Activated B cell treated with CpG ODN at 0.5 μM for 24 hours (primary cell): Measurements from ENCODE around the gene DNHD1. TPM values are rescaled to one million over a fixed set of nuclear protein-coding genes. Genes with fewer than 3 reads are reported as not detected.

Source experiments
- ATAC-seq: fragments of 200-7000 bp; cut with Tn5 transposase; one replicate; pipeline ENCODE4 v1.10.0; 2021; ENCODE audit warnings: low read depth, mild to moderate bottlenecking, moderate library complexity
- CTCF ChIA-PET: fragments of 350-600 bp; sonication (Branson Sonifier 250); formaldehyde crosslinking; loops from one replicate; lab custom pipeline; 2021; ENCODE audit warnings: antibody characterized with exemption; lab: Charles Lee
- POLR2A ChIA-PET: fragments of 350-600 bp; sonication (Branson Sonifier 250); formaldehyde crosslinking; loops from one replicate; lab custom pipeline; 2021; ENCODE audit warnings: antibody characterized with exemption; lab: Charles Lee
- DNase-seq: peaks from one replicate; pipeline ENCODE4 v3.0.0; 2022
- H3K27ac Mint-ChIP-seq: one replicate; pipeline ENCODE4 v1.8.0; 2020; ENCODE audit warnings: mixed read lengths
- H3K27me3 Mint-ChIP-seq: one replicate; pipeline ENCODE4 v1.8.0; 2021; ENCODE audit warnings: mixed read lengths
- H3K36me3 Mint-ChIP-seq: one replicate; pipeline ENCODE4 v1.8.0; 2021; ENCODE audit warnings: low read depth, mixed read lengths
- H3K4me1 Mint-ChIP-seq: one replicate; pipeline ENCODE4 v1.8.0; 2021; ENCODE audit warnings: mixed read lengths
- H3K4me3 Mint-ChIP-seq: one replicate; pipeline ENCODE4 v1.8.0; 2020; ENCODE audit warnings: mild to moderate bottlenecking, mixed read lengths
- H3K9me3 Mint-ChIP-seq: one replicate; pipeline ENCODE4 v1.8.0; 2020; ENCODE audit warnings: mixed read lengths
- intact Hi-C: fragments of 100-400 bp; cut with micrococcal nuclease; formaldehyde crosslinking; loops from one replicate; pipeline ENCODE4 v1.15.1; 2024
- total RNA-seq: library from RNA; stranded (reverse); gene quantifications from 2 replicates; pipeline ENCODE4 v1.2.3, GENCODE V29; 2022
- TF ChIP-seq, protein P1 (sequence below): fragments of 200-600 bp; IDR thresholded peaks from one replicate; pipeline ENCODE4 v1.8.0; 2022; ENCODE audit warnings: antibody characterized with exemption, mild to moderate bottlenecking

DNHD1 gene
- total RNA-seq, 1 donor from 2014 or later = 42.6 TPM

DNA sequence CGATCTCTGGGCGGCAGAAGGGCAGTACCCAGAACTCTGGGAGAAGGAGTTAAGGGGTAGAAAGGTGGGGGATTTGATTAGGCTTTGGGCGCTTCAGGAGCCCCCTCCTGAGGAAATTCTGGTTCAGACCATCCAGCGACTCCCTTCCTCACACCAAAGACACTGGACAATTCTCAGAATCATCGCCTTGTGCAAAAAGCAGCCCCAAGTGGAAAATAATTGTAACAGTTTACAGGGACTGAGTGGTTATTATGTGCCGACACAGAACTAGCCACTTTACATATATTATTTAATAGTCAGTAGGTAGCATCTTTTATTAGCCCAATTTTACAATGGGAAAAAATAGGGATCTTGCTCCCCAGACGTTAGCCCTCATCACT is 22.7 kb upstream of the DNHD1 start:
- H3K9me3 Mint-ChIP-seq = no peaks in the 10 kb centered on the region
- intact Hi-C loops = loop anchor here (1.0 to 10.0 kb wide), 3 partner anchors 84 to 1038 kb away; partner anchors contain the start of genes PPFIBP2, SMPD1 and TRIM34
- ATAC-seq = no peak
- peaks cover 25% of the 10 kb centered on the region for H3K36me3 Mint-ChIP-seq
- H3K27ac Mint-ChIP-seq = peak overlapping the region; percentile 77
- TF ChIP-seq, protein P1, sequence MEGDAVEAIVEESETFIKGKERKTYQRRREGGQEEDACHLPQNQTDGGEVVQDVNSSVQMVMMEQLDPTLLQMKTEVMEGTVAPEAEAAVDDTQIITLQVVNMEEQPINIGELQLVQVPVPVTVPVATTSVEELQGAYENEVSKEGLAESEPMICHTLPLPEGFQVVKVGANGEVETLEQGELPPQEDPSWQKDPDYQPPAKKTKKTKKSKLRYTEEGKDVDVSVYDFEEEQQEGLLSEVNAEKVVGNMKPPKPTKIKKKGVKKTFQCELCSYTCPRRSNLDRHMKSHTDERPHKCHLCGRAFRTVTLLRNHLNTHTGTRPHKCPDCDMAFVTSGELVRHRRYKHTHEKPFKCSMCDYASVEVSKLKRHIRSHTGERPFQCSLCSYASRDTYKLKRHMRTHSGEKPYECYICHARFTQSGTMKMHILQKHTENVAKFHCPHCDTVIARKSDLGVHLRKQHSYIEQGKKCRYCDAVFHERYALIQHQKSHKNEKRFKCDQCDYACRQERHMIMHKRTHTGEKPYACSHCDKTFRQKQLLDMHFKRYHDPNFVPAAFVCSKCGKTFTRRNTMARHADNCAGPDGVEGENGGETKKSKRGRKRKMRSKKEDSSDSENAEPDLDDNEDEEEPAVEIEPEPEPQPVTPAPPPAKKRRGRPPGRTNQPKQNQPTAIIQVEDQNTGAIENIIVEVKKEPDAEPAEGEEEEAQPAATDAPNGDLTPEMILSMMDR = no peak
- H3K4me3 Mint-ChIP-seq = peak overlapping the region; percentile 86
- ChIA-PET CTCF (interaction anchor here (1.2 kb wide), 2 partner anchors 31 to 95 kb away, joined by 3 to 5 read pairs; no protein-coding TSS in a partner anchor), POLR2A (interaction anchor here (1.0 to 2.1 kb wide), 3 partner anchors 56 to 137 kb away, joined by 3 to 10 read pairs (median 4); partner anchors contain the start of genes APBB1, SMPD1 and TAF10)
- H3K4me1 Mint-ChIP-seq = peaks cover 20% of the 10 kb centered on the region
- no peaks in the 10 kb centered on the region for H3K27me3 Mint-ChIP-seq
- DNase-seq = no peak

DNA sequence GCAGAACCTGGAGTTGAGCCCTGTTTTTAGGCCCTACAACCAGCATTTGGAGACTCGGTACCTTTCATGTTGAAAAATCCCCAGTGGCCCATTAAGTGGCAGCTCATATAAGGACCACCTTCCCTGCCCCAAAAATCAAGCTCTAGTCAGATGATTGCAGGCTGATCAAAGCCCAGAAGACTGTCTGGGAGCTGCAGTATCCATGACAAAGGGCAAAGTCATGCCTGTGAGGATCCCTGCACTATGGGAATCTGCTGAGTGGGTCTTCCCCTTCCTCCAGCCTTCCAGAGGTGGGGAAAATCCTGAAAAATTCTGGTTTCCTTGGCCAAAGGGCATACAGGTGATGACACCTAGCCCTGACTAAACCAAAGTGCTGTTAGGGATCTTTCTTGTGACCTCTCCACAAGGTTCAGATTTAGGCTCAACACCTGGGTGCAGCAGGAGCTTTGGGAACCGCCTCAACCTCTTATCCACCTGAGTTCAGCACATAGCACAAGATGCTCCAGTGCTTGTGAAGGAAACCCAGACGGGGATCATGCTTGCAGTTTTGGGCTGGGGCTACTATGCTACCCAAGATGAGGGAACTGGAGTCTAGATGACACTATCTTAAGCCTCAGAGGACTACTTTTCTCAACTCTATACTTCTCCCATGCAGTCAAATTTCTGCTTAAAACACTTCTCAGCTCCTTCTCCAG is 22.1 kb upstream of the DNHD1 start:
- no peak for ATAC-seq
- Mint-ChIP-seq H3K27ac (peak overlapping the region; percentile 77), H3K4me1 (peaks cover 25% of the 10 kb centered on the region)

DNA sequence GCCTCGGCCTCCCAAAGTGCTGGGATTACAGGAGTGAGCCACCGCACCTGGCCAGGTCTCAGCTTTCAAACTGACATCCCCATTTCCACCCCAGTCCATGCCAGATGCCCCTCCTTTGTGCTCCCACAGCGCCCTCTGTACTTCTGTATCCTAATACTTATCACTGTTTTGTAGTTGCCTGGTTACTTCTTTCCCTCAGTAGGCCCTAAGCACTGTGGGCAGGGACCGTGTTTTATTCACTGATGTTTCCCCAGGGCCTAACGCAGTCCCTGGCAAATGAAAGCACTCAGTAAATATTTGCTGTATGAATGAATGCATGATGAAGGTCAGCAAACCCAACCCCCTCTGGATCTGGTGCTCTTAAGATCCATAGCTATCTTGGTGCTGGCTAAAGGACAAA is 21.1 kb upstream of the DNHD1 start:
- no peak overlapping the region for H3K27ac Mint-ChIP-seq
- ATAC-seq (no peak), DNase-seq (no peak)
- intact Hi-C loops = loop anchor here (10.0 kb wide), 1 partner anchor 851 kb away; the partner anchor contains the start of gene TRIM34
- ChIA-PET CTCF (no interaction called here), POLR2A (interaction anchor here (1.0 kb wide), 1 partner anchor 97 kb away, joined by 3 read pairs; no protein-coding TSS in a partner anchor)
- H3K9me3 Mint-ChIP-seq = no peaks in the 10 kb centered on the region
- H3K27me3 Mint-ChIP-seq = no peaks in the 10 kb centered on the region
- peaks cover 35% of the 10 kb centered on the region for H3K4me1 Mint-ChIP-seq
- H3K4me3 Mint-ChIP-seq = no peak overlapping the region
- TF ChIP-seq, protein P1 = no peak
- H3K36me3 Mint-ChIP-seq = peaks cover 28% of the 10 kb centered on the region

More for the DNA sequence above, 22.1 kb upstream of the DNHD1 start:
- ChIA-PET CTCF (interaction anchor here (1.2 kb wide), 2 partner anchors 31 to 96 kb away, joined by 3 to 5 read pairs; no protein-coding TSS in a partner anchor), POLR2A (interaction anchor here (0.6 to 1.0 kb wide), 2 partner anchors 96 to 220 kb away, joined by 3 read pairs; no protein-coding TSS in a partner anchor)
- no peak for DNase-seq
- TF ChIP-seq, protein P1 = no peak
- no peaks in the 10 kb centered on the region for H3K27me3 Mint-ChIP-seq
- intact Hi-C loops = loop anchor here (1.0 to 10.0 kb wide), 3 partner anchors 85 to 1037 kb away; partner anchors contain the start of genes PPFIBP2, SMPD1 and TRIM34
- H3K36me3 Mint-ChIP-seq = peaks cover 25% of the 10 kb centered on the region
- H3K9me3 Mint-ChIP-seq = no peaks in the 10 kb centered on the region
- peak overlapping the region; percentile 86 for H3K4me3 Mint-ChIP-seq

DNA sequence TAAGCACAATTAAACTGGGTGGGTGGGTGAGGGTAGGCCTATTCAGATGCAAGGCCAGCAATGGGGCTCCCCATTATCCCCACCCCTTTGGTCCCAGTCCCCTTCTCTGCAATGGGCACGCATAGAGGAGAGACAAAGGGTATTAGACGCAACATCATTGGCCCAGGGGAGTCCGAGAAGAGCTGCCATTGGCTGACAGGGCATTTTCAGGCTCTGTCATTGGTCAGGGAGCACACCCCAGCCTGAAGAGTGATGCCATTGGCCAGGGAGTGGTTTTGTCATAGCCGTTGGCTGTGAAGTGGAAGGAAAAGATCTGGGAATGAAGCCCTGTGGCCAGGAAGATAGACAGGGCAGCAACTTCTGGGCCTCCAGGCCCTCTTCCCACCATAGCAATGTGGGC is 20.5 kb upstream of the DNHD1 start:
- Mint-ChIP-seq H3K4me1 (peaks cover 39% of the 10 kb centered on the region), H3K4me3 (no peak overlapping the region), H3K27ac (peak overlapping the region; percentile 10), H3K36me3 (peaks cover 33% of the 10 kb centered on the region), H3K27me3 (no peaks in the 10 kb centered on the region), H3K9me3 (no peaks in the 10 kb centered on the region)
- ChIA-PET CTCF (no interaction called here), POLR2A (no interaction called here)
- intact Hi-C loops = loop anchor here (10.0 kb wide), 1 partner anchor 852 kb away; the partner anchor contains the start of gene TRIM34
- ATAC-seq (no peak), DNase-seq (no peak)
- TF ChIP-seq, protein P1 = no peak
